Memory B cell (primary cell): ENCODE measurements around the gene METTL2A.
A peak's percentile ranks its signal among the peaks of the same experiment; 100 is the strongest.
"Not testable (repeated sequence)": the region's sequence is repeated elsewhere in the genome, so short reads cannot be mapped to it uniquely, and the experiment has no call there.

ENCODE experiments used
- ATAC-seq: fragments of 150-1000 bp; cut with Tn5 transposase; 2 replicates; pipeline ENCODE4 v1.10.0; 2021; ENCODE audit warnings: low read depth, mild to moderate bottlenecking, moderate library complexity
- DNase-seq, 2 donors: peaks; one replicate each; pipeline ENCODE4 v3.0.0; 2022; ENCODE audit warnings: low spot score in 2 of 2
- H3K27ac Mint-ChIP-seq: one replicate; pipeline ENCODE4 v1.8.0; 2022; ENCODE audit warnings: mild to moderate bottlenecking, moderate library complexity, mixed read lengths
- H3K27me3 Mint-ChIP-seq: one replicate; pipeline ENCODE4 v1.8.0; 2022; ENCODE audit warnings: mixed read lengths
- H3K36me3 Mint-ChIP-seq: one replicate; pipeline ENCODE4 v1.8.0; 2022; ENCODE audit warnings: mild to moderate bottlenecking, mixed read lengths
- H3K4me1 Mint-ChIP-seq: one replicate; pipeline ENCODE4 v1.8.0; 2022; ENCODE audit warnings: mixed read lengths
- H3K4me3 Mint-ChIP-seq: one replicate; pipeline ENCODE4 v1.8.0; 2022; ENCODE audit warnings: mild to moderate bottlenecking, moderate library complexity, mixed read lengths
- H3K9me3 Mint-ChIP-seq: one replicate; pipeline ENCODE4 v1.8.0; 2022; ENCODE audit warnings: mixed read lengths

METTL2A gene

GRCh38 chr17:62479639-62480258 lies 56.1 kb downstream of the METTL2A start:
- not testable (repeated sequence) for H3K36me3 Mint-ChIP-seq, ATAC-seq, DNase-seq, H3K9me3 Mint-ChIP-seq, H3K27me3 Mint-ChIP-seq
- Mint-ChIP-seq H3K4me3 (peak overlapping the region; percentile 81), H3K27ac (peak overlapping the region; percentile 77), H3K4me1 (peaks cover 18% of the 10 kb centered on the region)

- not testable (repeated sequence) for ATAC-seq, H3K4me3 Mint-ChIP-seq, DNase-seq, H3K27me3 Mint-ChIP-seq, H3K9me3 Mint-ChIP-seq, H3K27ac Mint-ChIP-seq, H3K36me3 Mint-ChIP-seq
- peaks cover 15% of the 10 kb centered on the region for H3K4me1 Mint-ChIP-seq
These were observed 58.9 kb downstream of the METTL2A start for GRCh38 chr17:62482553-62482952.

GRCh38 chr17:62490990-62491389 lies 67.3 kb downstream of the METTL2A start:
- peak; percentile 62 for ATAC-seq
- peaks cover 19% of the 10 kb centered on the region for H3K4me1 Mint-ChIP-seq
- not testable (repeated sequence) for H3K36me3 Mint-ChIP-seq, H3K27ac Mint-ChIP-seq, DNase-seq, H3K27me3 Mint-ChIP-seq, H3K9me3 Mint-ChIP-seq, H3K4me3 Mint-ChIP-seq

GRCh38 chr17:62493049-62493655 lies 69.5 kb downstream of the METTL2A start:
- H3K27me3 Mint-ChIP-seq, ATAC-seq, H3K9me3 Mint-ChIP-seq, H3K27ac Mint-ChIP-seq, DNase-seq, H3K36me3 Mint-ChIP-seq, H3K4me3 Mint-ChIP-seq: not testable (repeated sequence)
- peaks cover 20% of the 10 kb centered on the region for H3K4me1 Mint-ChIP-seq

GRCh38 chr17:62494073-62494472 lies 70.4 kb downstream of the METTL2A start:
- H3K36me3 Mint-ChIP-seq, ATAC-seq, H3K27me3 Mint-ChIP-seq, H3K9me3 Mint-ChIP-seq, H3K27ac Mint-ChIP-seq, DNase-seq: not testable (repeated sequence)
- Mint-ChIP-seq H3K4me1 (peaks cover 22% of the 10 kb centered on the region), H3K4me3 (peak overlapping the region; percentile 32)

GRCh38 chr17:62496344-62496743 lies 72.6 kb downstream of the METTL2A start:
- ATAC-seq, H3K27me3 Mint-ChIP-seq, H3K36me3 Mint-ChIP-seq, H3K4me3 Mint-ChIP-seq, H3K9me3 Mint-ChIP-seq, DNase-seq, H3K27ac Mint-ChIP-seq: not testable (repeated sequence)
- peaks cover 19% of the 10 kb centered on the region for H3K4me1 Mint-ChIP-seq

DNA sequence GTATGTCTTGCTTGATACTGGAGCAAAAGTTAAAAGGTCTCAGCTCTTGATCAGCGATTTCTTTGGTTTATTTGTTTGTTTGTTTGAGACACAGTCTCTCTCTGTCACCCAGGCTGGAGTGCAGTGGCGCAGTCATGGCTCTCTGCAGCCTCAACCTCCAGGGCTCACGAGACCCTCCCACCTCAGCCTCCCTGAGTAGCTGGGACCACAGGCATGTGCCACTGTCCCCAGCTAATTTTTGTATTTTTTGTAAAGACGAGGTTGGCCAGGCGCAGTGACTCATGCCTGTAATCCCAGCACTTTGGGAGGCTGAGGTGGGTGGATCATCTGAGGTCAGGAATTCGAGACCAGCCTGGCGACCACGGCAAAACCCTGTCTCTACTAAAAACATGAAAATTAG lies 75.1 kb downstream of the METTL2A start:
- H3K9me3 Mint-ChIP-seq, H3K27ac Mint-ChIP-seq, H3K4me3 Mint-ChIP-seq, ATAC-seq, H3K36me3 Mint-ChIP-seq, DNase-seq, H3K27me3 Mint-ChIP-seq: not testable (repeated sequence)
- H3K4me1 Mint-ChIP-seq: peaks cover 15% of the 10 kb centered on the region
